ENCODE data around the gene PBRM1.
A peak's percentile ranks its signal among the peaks of the same experiment; 100 is the strongest.
"Not testable (repeated sequence)": the region's sequence is repeated elsewhere in the genome, so short reads cannot be mapped to it uniquely, and the experiment has no call there.

Gene PBRM1

DNA sequence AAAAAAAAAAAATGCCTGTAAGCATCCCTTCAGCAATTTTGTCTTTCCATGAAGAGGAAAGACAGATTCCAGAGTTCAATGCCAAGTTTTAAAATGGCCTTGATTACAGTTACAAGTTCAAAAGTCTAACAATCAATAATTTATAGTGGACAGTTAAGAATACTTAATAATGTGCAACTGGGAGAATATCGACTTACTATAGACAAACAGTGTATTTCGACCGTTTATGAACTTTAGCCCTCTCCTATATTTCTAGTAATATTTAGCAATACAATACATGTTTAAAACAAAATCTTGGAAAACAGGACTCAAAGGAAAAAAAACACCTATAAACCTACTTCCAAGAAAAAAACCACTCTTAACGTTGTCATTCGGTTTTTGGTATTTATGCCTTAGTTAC, 1.5 kb downstream of the PBRM1 start:
- Histone ChIP-seq H3K4me1 (ENCODE audit: control insufficient read depth, insufficient read depth, low read length) (peaks cover 20% of the 10 kb centered on the region), H3K4me3 (ENCODE audit: low read length in 2 of 2) (peak overlapping the region in 1 of 2 donors; percentile 99), H3K27me3 (ENCODE audit: control insufficient read depth in 1 of 2, insufficient read depth in 2 of 2, low read length in 2 of 2) (no peaks in the 10 kb centered on the region), H3K36me3 (ENCODE audit: control insufficient read depth in 2 of 2, insufficient read depth in 2 of 2, low read length in 2 of 2) (peaks cover 27 to 28% of the 10 kb centered on the region in 2 donors), H3K27ac (ENCODE audit: low read length) (no peak overlapping the region), H3K9me3 (ENCODE audit: control insufficient read depth in 2 of 2, low read length in 2 of 2) (no peaks in the 10 kb centered on the region), H3K9ac (ENCODE audit: low read length in 2 of 2) (no peak overlapping the region)

DNA sequence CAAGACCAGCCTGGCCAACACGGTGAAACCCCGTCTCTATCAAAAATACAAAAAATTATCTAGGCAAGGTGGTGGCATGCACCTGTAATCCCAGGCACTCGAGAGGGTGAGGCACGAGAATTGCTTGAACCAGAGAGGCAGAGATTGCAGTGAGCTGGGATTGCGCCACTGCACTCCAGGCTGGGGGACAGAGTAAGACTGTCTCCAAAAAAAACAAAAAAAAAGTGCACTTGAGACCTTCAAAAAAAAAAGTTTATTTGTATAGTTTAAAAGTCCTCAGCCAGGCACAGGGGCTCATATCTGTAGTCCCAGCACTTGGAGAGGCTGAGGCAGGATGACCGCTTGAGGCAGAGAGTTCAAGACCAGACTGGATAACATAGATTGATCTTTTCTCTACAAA, 2.1 kb downstream of the PBRM1 start:
- H3K27ac ChIP-seq (ENCODE audit: low read length): no peak overlapping the region
- no peak overlapping the region for H3K4me3 ChIP-seq (ENCODE audit: low read length in 2 of 2)
- H3K36me3 ChIP-seq (ENCODE audit: control insufficient read depth in 2 of 2, insufficient read depth in 2 of 2, low read length in 2 of 2): peaks cover 25 to 27% of the 10 kb centered on the region in 2 donors
- no peaks in the 10 kb centered on the region for H3K9me3 ChIP-seq (ENCODE audit: control insufficient read depth in 2 of 2, low read length in 2 of 2)
- no peak overlapping the region for H3K9ac ChIP-seq (ENCODE audit: low read length in 2 of 2)
- peaks cover 20% of the 10 kb centered on the region for H3K4me1 ChIP-seq (ENCODE audit: control insufficient read depth, insufficient read depth, low read length)
- H3K27me3 ChIP-seq (ENCODE audit: control insufficient read depth in 1 of 2, insufficient read depth in 2 of 2, low read length in 2 of 2): no peaks in the 10 kb centered on the region

DNA sequence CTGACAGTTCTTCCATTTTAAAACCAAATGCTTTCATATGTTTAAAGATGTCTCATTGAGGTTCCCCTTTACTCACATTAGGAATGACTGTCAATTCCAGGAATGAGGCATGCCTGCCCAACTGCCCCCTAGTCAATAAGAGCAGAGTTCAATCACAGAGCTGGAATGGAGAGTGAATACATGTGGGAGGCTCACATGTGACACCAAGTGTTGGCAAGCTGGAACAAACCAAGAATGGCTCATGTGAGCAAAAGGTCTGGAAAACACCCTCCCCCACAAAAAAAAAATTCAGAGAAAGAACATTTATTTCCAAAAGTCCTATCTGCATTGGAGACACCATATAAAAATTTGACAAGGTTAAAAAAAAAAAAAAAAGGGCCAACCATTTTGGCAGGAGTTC, 3.7 kb downstream of the PBRM1 start:
- Histone ChIP-seq H3K4me3 (ENCODE audit: low read length in 2 of 2) (no peak overlapping the region), H3K27ac (ENCODE audit: low read length) (no peak overlapping the region), H3K4me1 (ENCODE audit: control insufficient read depth, insufficient read depth, low read length) (peaks cover 20% of the 10 kb centered on the region), H3K36me3 (ENCODE audit: control insufficient read depth in 2 of 2, insufficient read depth in 2 of 2, low read length in 2 of 2) (peaks cover 22 to 23% of the 10 kb centered on the region in 2 donors), H3K9me3 (ENCODE audit: control insufficient read depth in 2 of 2, low read length in 2 of 2) (no peaks in the 10 kb centered on the region), H3K9ac (ENCODE audit: low read length in 2 of 2) (peak overlapping the region in 1 of 2 donors; percentile 12), H3K27me3 (ENCODE audit: control insufficient read depth in 1 of 2, insufficient read depth in 2 of 2, low read length in 2 of 2) (no peaks in the 10 kb centered on the region)

DNA sequence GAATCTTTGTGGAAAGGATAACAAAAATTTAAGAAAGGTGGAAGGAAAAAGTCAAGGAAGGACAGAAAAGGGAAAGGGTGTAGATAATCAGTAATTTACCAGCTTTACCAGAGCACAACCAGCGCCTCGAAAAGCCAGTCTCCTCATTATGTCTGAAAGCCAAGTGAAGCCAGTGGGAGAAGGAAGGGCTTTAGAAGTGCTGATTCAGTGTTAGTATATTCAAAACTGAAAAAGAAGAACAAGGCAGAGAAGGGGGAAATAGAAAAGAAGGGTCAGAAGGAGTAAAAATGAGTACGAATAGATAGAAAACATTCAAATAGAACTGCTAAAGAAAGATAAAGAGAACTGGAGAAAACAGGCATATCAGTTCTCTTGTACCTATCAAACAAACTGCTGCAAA, 4.1 kb downstream of the PBRM1 start:
- Histone ChIP-seq H3K27me3 (ENCODE audit: control insufficient read depth in 1 of 2, insufficient read depth in 2 of 2, low read length in 2 of 2) (no peaks in the 10 kb centered on the region), H3K27ac (ENCODE audit: low read length) (no peak overlapping the region), H3K4me3 (ENCODE audit: low read length in 2 of 2) (no peak overlapping the region), H3K9me3 (ENCODE audit: control insufficient read depth in 2 of 2, low read length in 2 of 2) (no peaks in the 10 kb centered on the region), H3K36me3 (ENCODE audit: control insufficient read depth in 2 of 2, insufficient read depth in 2 of 2, low read length in 2 of 2) (peaks cover 23 to 24% of the 10 kb centered on the region in 2 donors), H3K9ac (ENCODE audit: low read length in 2 of 2) (peak overlapping the region in 1 of 2 donors; percentile 12), H3K4me1 (ENCODE audit: control insufficient read depth, insufficient read depth, low read length) (peaks cover 17% of the 10 kb centered on the region)

DNA sequence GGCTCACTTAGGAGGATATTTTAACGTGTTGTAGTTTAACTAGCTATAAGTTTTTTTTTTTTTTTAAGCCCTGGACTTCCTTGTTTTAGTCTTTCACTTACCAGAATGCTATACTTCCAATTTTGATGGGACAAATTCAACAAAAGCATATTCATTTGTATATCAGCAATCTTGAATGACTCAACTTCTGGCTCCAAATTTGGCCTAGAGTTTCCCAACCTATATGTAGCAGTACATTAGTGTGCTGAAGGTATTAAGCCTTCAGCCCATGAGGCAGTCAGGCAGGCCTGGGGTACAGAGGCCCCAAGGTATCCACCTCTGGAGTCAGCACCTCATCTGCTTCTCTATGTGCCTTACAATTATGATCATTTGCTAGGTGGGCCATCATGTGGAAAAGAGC, 5.9 kb downstream of the PBRM1 start:
- no peak overlapping the region for H3K4me3 ChIP-seq (ENCODE audit: low read length in 2 of 2)
- no peak overlapping the region for H3K9ac ChIP-seq (ENCODE audit: low read length in 2 of 2)
- H3K27me3 ChIP-seq (ENCODE audit: control insufficient read depth in 1 of 2, insufficient read depth in 2 of 2, low read length in 2 of 2): no peaks in the 10 kb centered on the region
- H3K36me3 ChIP-seq (ENCODE audit: control insufficient read depth in 2 of 2, insufficient read depth in 2 of 2, low read length in 2 of 2): peaks cover 27 to 33% of the 10 kb centered on the region in 2 donors
- peaks cover 11% of the 10 kb centered on the region for H3K4me1 ChIP-seq (ENCODE audit: control insufficient read depth, insufficient read depth, low read length)
- no peaks in the 10 kb centered on the region for H3K9me3 ChIP-seq (ENCODE audit: control insufficient read depth in 2 of 2, low read length in 2 of 2)
- no peak overlapping the region for H3K27ac ChIP-seq (ENCODE audit: low read length)

DNA sequence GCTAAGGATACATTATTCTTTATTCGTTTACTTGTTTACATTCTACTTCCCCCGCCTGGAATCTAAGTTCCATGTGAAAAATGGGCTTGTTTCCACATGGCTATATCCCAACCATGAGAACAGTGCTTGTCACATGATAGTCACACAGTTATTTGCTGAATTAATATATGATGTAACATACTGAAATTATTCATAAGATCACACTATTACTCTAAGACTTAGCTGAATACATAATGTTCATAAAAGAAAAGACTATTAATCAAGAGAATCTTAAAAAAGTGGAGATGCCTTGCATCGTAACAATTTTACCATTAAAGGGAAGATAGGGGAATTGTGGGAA, 6.5 kb downstream of the PBRM1 start:
- Histone ChIP-seq H3K4me1 (ENCODE audit: control insufficient read depth, insufficient read depth, low read length) (peaks cover 8% of the 10 kb centered on the region), H3K27ac (ENCODE audit: low read length) (no peak overlapping the region), H3K27me3 (ENCODE audit: control insufficient read depth in 1 of 2, insufficient read depth in 2 of 2, low read length in 2 of 2) (no peaks in the 10 kb centered on the region), H3K9ac (ENCODE audit: low read length in 2 of 2) (no peak overlapping the region), H3K9me3 (ENCODE audit: control insufficient read depth in 2 of 2, low read length in 2 of 2) (no peaks in the 10 kb centered on the region), H3K4me3 (ENCODE audit: low read length in 2 of 2) (no peak overlapping the region), H3K36me3 (ENCODE audit: control insufficient read depth in 2 of 2, insufficient read depth in 2 of 2, low read length in 2 of 2) (peaks cover 27 to 34% of the 10 kb centered on the region in 2 donors)

DNA sequence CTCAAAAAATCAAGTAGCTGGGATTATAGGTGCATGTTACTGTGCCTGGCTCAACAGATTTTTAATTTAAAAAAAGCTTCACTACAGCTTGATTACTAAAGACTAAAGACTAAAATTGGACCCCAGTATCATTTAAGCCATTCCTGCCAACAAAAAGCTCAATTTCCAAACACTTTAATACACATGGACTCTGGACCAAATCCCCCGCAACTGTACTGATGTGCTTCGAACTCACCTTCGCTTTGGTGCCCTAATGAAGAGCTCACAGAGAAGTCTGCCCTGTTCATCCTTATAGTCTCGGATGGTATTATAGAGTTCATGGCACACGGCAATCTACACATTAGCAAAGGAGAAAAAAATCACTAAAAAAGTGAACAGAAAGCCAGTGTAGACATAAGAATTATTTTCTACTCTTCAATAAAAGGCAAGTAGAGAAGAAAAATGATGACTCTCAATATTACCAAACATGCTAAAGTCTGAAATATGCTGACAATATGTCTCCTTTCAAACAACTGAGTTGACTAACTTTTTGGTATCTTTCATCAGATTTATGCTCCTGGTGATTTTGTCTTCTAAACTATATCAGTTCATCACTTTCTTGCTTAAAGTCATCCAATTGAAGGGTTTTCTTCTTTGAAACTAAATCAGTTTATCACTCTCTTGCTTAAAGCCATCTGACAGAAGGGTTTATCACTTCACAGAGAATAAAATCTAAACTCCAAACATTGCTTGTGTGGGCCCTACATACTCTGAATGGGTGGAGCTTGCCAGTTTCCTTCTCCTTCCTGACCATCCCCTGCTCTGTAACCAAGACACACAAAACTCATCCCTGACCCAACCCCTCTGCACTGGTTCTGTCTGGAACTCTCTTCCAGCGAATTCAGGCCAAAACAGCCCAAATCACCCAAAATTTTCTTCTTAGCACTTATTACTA, 7.2 kb downstream of the PBRM1 start:
- Histone ChIP-seq H3K4me1 (ENCODE audit: control insufficient read depth, insufficient read depth, low read length) (peaks cover 4% of the 10 kb centered on the region), H3K27me3 (ENCODE audit: control insufficient read depth in 1 of 2, insufficient read depth in 2 of 2, low read length in 2 of 2) (no peaks in the 10 kb centered on the region), H3K27ac (ENCODE audit: low read length) (no peak overlapping the region), H3K9ac (ENCODE audit: low read length in 2 of 2) (no peak overlapping the region), H3K36me3 (ENCODE audit: control insufficient read depth in 2 of 2, insufficient read depth in 2 of 2, low read length in 2 of 2) (peaks cover 27 to 34% of the 10 kb centered on the region in 2 donors), H3K4me3 (ENCODE audit: low read length in 2 of 2) (no peak overlapping the region), H3K9me3 (ENCODE audit: control insufficient read depth in 2 of 2, low read length in 2 of 2) (no peaks in the 10 kb centered on the region)

DNA sequence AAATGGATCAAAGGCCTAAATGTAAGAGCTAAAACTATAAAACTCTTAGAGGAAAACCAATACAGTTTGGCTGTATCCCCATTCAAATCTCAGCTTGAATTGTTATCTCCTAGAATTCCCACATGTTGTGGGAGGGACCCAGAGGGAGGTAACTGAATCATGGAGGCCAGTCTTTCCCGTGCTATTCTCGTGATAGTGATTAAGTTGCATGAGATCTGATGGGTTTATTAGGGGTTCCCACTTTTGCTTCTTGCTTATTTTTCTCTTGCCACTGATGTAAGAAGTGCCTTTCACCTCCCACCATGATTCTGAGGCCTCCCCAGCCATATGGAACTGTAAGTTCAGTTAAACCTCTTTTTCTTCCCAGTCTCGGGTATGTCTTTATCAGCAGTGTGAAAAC, 9.5 kb downstream of the PBRM1 start:
- H3K27me3 ChIP-seq (ENCODE audit: control insufficient read depth in 1 of 2, insufficient read depth in 2 of 2, low read length in 2 of 2); H3K27ac ChIP-seq (ENCODE audit: low read length); H3K9ac ChIP-seq (ENCODE audit: low read length in 2 of 2); H3K4me3 ChIP-seq (ENCODE audit: low read length in 2 of 2); H3K4me1 ChIP-seq (ENCODE audit: control insufficient read depth, insufficient read depth, low read length); H3K9me3 ChIP-seq (ENCODE audit: control insufficient read depth in 2 of 2, low read length in 2 of 2): not testable (repeated sequence)
- H3K36me3 ChIP-seq (ENCODE audit: control insufficient read depth in 2 of 2, insufficient read depth in 2 of 2, low read length in 2 of 2): peaks cover 33 to 34% of the 10 kb centered on the region in 2 donors

DNA sequence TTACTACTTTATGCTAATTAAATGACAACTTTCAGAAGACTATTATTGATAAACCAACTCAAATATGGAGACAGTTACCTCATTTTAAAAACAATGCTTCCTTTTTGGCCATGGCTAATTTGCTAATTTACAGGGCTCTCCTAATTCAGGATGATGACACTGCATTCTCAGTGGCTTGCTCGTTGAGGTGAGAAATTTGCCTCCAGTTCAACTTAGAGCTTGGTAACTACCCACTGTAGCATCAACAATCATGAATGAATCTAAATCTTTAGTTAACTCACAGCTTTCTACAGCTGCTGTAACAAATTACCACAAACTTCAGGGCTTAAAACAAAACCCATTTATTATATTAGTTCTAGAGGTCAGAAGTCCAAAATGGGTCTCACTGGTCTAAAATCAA, 14.0 kb downstream of the PBRM1 start:
- peaks cover 13 to 14% of the 10 kb centered on the region in 2 donors for H3K36me3 ChIP-seq (ENCODE audit: control insufficient read depth in 2 of 2, insufficient read depth in 2 of 2, low read length in 2 of 2)

DNA sequence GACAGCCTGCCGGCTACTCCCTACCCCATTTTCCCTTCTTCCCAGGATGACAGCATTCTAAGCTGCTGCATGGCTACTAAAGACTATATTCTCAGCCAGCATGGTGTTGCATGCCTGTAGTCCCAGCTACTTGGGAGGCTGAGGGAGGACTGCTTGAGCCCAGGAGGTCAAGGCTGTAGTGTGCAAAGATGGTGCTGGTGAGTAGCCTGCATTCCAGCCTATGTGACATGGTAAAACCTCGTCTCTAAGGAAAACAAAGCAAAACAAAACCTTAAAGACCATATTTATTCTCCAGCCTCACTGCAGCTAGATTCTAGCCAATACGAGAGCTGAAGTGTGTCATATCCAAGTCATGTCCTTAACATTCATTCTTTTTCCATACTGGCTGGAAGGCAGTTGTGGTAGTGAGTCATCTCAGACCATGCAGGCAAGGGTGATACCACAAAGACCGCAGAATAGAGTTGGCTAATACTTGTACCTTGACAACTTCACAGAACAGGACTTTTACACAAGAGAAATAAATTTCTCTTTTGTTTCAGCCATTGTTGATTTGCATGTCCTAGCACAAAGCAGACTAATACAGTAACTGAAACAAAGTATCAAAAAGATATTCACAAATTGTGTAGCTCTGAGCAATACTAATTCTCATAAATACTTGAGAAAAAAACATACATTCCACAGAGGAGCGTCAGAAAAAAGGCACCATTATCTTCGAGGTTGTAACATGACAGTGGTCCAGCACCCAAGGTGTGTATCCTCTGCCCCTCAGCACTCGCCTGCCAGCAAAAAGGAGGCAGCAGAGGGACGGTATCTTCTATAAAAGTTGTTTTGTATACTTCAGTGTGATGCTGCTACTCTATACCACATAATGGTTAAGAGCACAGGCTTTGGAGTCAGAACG, 14.8 kb downstream of the PBRM1 start:
- H3K4me1 ChIP-seq (ENCODE audit: control insufficient read depth, insufficient read depth, low read length): peaks cover 4% of the 10 kb centered on the region
- H3K27me3 ChIP-seq (ENCODE audit: control insufficient read depth in 1 of 2, insufficient read depth in 2 of 2, low read length in 2 of 2): no peaks in the 10 kb centered on the region
- H3K36me3 ChIP-seq (ENCODE audit: control insufficient read depth in 2 of 2, insufficient read depth in 2 of 2, low read length in 2 of 2): peaks cover 7 to 16% of the 10 kb centered on the region in 2 donors
- H3K4me3 ChIP-seq (ENCODE audit: low read length in 2 of 2): peak overlapping the region in 1 of 2 donors; percentile 13
- peak overlapping the region; percentile 53 for H3K27ac ChIP-seq (ENCODE audit: low read length)
- H3K9me3 ChIP-seq (ENCODE audit: control insufficient read depth in 2 of 2, low read length in 2 of 2): no peaks in the 10 kb centered on the region
- H3K9ac ChIP-seq (ENCODE audit: low read length in 2 of 2): no peak overlapping the region

More for the DNA sequence above, 14.0 kb downstream of the PBRM1 start:
- Histone ChIP-seq H3K4me3 (ENCODE audit: low read length in 2 of 2) (no peak overlapping the region), H3K27ac (ENCODE audit: low read length) (peak overlapping the region; percentile 53), H3K4me1 (ENCODE audit: control insufficient read depth, insufficient read depth, low read length) (peaks cover 4% of the 10 kb centered on the region), H3K27me3 (ENCODE audit: control insufficient read depth in 1 of 2, insufficient read depth in 2 of 2, low read length in 2 of 2) (no peaks in the 10 kb centered on the region), H3K9ac (ENCODE audit: low read length in 2 of 2) (no peak overlapping the region), H3K9me3 (ENCODE audit: control insufficient read depth in 2 of 2, low read length in 2 of 2) (no peaks in the 10 kb centered on the region)
